Fibroblast of lung (primary cell): Measurements from ENCODE around the gene EEF1G. TPM values are rescaled to one million over a fixed set of nuclear protein-coding genes. Genes with fewer than 3 reads are reported as not detected.
A peak's percentile ranks its signal among the peaks of the same experiment; 100 is the strongest.

Experiments used
- DNase-seq, 2 donors: peaks; one replicate each; pipeline versions ENCODE4 v3.0.0 to v3.0.0-alpha.2; 2010; ENCODE audit warnings: low read depth in 2 of 2
- H2AFZ ChIP-seq: 2 replicates; pipeline ENCODE4 v1.5.1; 2012; ENCODE audit warnings: low read length, control low read depth, inconsistent platforms
- H3K27ac ChIP-seq: 2 replicates; pipeline ENCODE4 v1.5.1; 2011; ENCODE audit warnings: low read length, control low read depth; ENCODE audit not compliant: insufficient read depth
- H3K27me3 ChIP-seq: 2 replicates; pipeline ENCODE4 v1.5.1; 2011; ENCODE audit warnings: mild to moderate bottlenecking, low read length; ENCODE audit not compliant: control insufficient read depth, insufficient read depth
- H3K36me3 ChIP-seq: 2 replicates; pipeline ENCODE4 v1.5.1; 2011; ENCODE audit warnings: low read length; ENCODE audit not compliant: control insufficient read depth, insufficient read depth
- H3K4me1 ChIP-seq: 2 replicates; pipeline ENCODE4 v1.5.1; 2011; ENCODE audit warnings: low read length; ENCODE audit not compliant: control insufficient read depth, insufficient read depth; ENCODE audit errors: extremely low read depth
- H3K4me2 ChIP-seq: 2 replicates; pipeline ENCODE4 v1.5.1; 2011; ENCODE audit warnings: low read length, control low read depth; ENCODE audit not compliant: insufficient read depth; ENCODE audit errors: extremely low read depth
- H3K4me3 ChIP-seq, 4 experiments: fragments of 200-600 bp in 1 of 4; sonication (generic) in 1 of 4; replicated peaks in 1 of 4; 2 replicates each; pipeline ENCODE4 v1.5.1; 2011 to 2016; ENCODE audit warnings: low read length in 4 of 4, low read depth in 3 of 4, mild to moderate bottlenecking in 3 of 4, control low read depth in 2 of 4, inconsistent platforms in 1 of 4, mixed read lengths in 1 of 4; ENCODE audit not compliant: insufficient read depth in 1 of 4; ENCODE audit errors: control extremely low read depth in 1 of 4
- H3K79me2 ChIP-seq: 2 replicates; pipeline ENCODE4 v1.5.1; 2012; ENCODE audit warnings: mild to moderate bottlenecking, low read length, inconsistent platforms; ENCODE audit not compliant: control insufficient read depth, insufficient read depth
- H3K9ac ChIP-seq: 2 replicates; pipeline ENCODE4 v1.5.1; 2011; ENCODE audit warnings: mild to moderate bottlenecking, low read length, control low read depth; ENCODE audit not compliant: insufficient read depth
- H3K9me3 ChIP-seq: 2 replicates; pipeline ENCODE4 v1.5.1; 2012; ENCODE audit warnings: low read depth, low read length; ENCODE audit not compliant: control insufficient read depth, insufficient read depth
- H4K20me1 ChIP-seq: 2 replicates; pipeline ENCODE4 v1.5.1; 2011; ENCODE audit warnings: low read length; ENCODE audit not compliant: control insufficient read depth, insufficient read depth; ENCODE audit errors: extremely low read depth
- EZH2 ChIP-seq: IDR thresholded peaks from 2 replicates; pipeline ENCODE4 v1.5.1; 2012; ENCODE audit warnings: low read length, control low read depth, mild to moderate bottlenecking; ENCODE audit errors: missing control alignments
- polyA plus RNA-seq, 2 donors: library from polyadenylated mRNA; depleted of rRNA in 1 of 2; stranded (reverse) in 1 of 2; unstranded in 1 of 2; fragments of >200 nt; gene quantifications; 2 replicates each; pipeline ENCODE4 v1.2.1, GENCODE V29; 2011 to 2012; ENCODE audit warnings: missing spikeins in 1 of 2
- total RNA-seq: library from RNA; depleted of rRNA; stranded (reverse); fragments of >200 nt; gene quantifications from 2 replicates; pipeline ENCODE4 v1.2.1, GENCODE V29; 2014
- TF ChIP-seq, protein P1 (sequence below), 2 donors: IDR thresholded peaks in 1 of 2; conservative IDR thresholded peaks in 1 of 2; 1 replicate in 1 of 2; 2 replicates in 1 of 2; pipeline ENCODE4 v1.5.1; 2011 to 2012; ENCODE audit warnings: low read length in 2 of 2, control low read depth in 1 of 2, inconsistent platforms in 1 of 2, low read depth in 1 of 2, mild to moderate bottlenecking in 1 of 2

Gene EEF1G
- total and polyA plus RNA-seq, 2 donors (not counting 1 experiment from before 2014, with no cell fraction given), result 1,308 to 1,405 TPM

DNA sequence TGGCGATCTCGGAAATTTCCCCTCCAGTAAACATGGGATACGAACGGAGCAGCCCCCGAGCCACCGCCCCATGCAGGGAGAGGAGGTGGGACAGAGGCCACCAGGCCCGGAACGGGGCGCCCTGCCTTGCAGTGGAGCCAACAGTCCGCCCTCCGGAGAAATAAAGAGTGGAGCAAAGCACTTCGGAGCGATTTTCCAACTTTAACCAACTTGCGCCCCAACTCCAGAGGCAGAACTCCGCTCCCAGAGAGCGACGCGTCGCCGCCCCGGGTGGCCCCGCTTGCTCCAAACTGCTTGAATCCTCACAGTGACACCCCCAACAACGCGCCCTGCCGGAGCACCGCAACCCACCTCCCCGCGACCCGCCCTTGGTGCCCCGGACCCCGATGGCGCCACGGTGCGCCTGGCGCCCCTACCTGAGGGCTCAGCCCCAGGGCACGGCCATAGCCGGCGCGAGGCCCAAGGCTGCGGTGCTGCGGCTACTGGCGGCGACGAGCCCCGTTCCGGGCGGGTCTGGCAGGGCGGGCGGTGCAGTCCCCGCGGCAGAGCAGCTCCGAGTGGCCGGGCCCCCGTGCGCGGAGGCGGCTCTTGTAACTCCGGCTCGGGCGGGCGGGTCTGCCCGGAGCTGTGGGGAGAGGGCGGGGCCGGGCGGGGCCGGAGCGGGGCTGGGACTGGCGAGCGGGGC, 27.3 kb downstream of the EEF1G start, which contains the start of gene AHNAK:
Gene AHNAK (minus strand): TSS at position 563 of the 685 bp plus-strand sequence. CDS start 10,708 bp downstream, outside the sequence.
- H2AFZ ChIP-seq, result peak within 1 kb of the TSS; percentile 13
- H4K20me1 ChIP-seq, result peaks cover 3% of the 10 kb centered on the region
- peak within 1 kb of the TSS; percentile 96 to 100 (median 98) for H3K4me3 ChIP-seq
- peak; percentile 62 to 70 for DNase-seq
- TF ChIP-seq, protein P1, sequence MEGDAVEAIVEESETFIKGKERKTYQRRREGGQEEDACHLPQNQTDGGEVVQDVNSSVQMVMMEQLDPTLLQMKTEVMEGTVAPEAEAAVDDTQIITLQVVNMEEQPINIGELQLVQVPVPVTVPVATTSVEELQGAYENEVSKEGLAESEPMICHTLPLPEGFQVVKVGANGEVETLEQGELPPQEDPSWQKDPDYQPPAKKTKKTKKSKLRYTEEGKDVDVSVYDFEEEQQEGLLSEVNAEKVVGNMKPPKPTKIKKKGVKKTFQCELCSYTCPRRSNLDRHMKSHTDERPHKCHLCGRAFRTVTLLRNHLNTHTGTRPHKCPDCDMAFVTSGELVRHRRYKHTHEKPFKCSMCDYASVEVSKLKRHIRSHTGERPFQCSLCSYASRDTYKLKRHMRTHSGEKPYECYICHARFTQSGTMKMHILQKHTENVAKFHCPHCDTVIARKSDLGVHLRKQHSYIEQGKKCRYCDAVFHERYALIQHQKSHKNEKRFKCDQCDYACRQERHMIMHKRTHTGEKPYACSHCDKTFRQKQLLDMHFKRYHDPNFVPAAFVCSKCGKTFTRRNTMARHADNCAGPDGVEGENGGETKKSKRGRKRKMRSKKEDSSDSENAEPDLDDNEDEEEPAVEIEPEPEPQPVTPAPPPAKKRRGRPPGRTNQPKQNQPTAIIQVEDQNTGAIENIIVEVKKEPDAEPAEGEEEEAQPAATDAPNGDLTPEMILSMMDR (conservative IDR thresholded peaks at IDR 0.05 in 1 of 2, IDR thresholded peaks at IDR 0.05 in 1 of 2; ENCODE audit: low read depth in 1 of 2, low read length in 2 of 2), result no peak
- TF ChIP-seq EZH2, result no peak
- H3K4me2 ChIP-seq, result peak within 1 kb of the TSS; percentile 98
- peak within 1 kb of the TSS; percentile 83 for H3K27ac ChIP-seq
- H3K9ac ChIP-seq, result peak within 1 kb of the TSS; percentile 91
- H3K4me1 ChIP-seq, result peaks cover 15% of the 10 kb centered on the region
- peaks cover 11% of the 10 kb centered on the region for H3K36me3 ChIP-seq
- H3K27me3 ChIP-seq, result no peaks in the 10 kb centered on the region
- no peaks in the 10 kb centered on the region for H3K9me3 ChIP-seq
- H3K79me2 ChIP-seq, result peaks cover 67% of the 10 kb centered on the region

DNA sequence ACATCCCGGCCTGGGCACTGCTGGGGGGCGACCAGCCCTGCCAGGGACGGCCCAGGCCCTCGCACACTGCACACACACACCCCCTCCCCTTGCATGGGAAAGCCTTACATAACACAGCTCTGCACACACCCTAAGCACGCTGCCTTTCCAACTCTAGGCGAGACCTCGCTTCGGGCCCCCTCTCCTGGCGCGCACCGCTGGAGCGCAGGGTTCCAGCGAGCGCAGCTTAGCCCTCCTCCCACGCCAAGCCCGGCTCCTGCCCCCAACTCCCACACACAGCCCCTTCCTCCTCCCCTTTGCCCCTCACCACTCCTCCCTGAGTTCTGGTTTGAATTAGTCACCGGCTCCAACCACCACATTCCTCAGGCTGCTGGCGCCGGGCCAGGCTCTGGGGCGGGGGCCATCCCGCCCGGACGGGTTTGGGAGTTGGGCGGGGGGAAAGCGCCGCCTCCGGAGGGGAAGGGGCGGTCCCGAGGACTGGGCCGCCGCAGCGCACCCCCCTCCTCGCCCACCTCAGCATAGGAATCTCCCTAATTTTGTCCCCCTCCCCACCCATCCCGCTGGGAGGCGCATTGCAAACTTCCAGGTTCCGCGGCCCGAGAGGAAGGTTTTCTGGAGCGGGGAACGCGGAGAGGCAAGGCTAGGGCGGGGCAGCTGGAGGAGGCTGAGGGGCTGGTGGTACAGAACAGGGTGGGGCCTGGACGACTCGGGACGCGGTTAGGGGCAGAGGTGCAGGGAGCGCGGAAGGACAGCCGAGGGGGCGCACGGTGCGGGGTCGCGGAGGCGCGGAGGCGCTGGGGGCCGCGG, 28.1 kb downstream of the EEF1G start:
- Histone ChIP-seq H4K20me1 (peaks cover 4% of the 10 kb centered on the region), H3K4me3 (peak overlapping the region; percentile 96 to 100 (median 98)), H2AFZ (no peak overlapping the region), H3K4me1 (peaks cover 20% of the 10 kb centered on the region), H3K79me2 (peaks cover 75% of the 10 kb centered on the region), H3K4me2 (no peak overlapping the region), H3K27me3 (no peaks in the 10 kb centered on the region), H3K36me3 (peaks cover 11% of the 10 kb centered on the region), H3K9me3 (no peaks in the 10 kb centered on the region), H3K9ac (peak overlapping the region; percentile 91), H3K27ac (peak overlapping the region; percentile 83)
- DNase-seq, result peak; percentile 93 to 94
- TF ChIP-seq, protein P1 (conservative IDR thresholded peaks at IDR 0.05 in 1 of 2, IDR thresholded peaks at IDR 0.05 in 1 of 2; ENCODE audit: low read depth in 1 of 2, low read length in 2 of 2), result peak in 1 of 2 donors; percentile 14
- TF ChIP-seq EZH2, result no peak
